ENCODE measurements around the gene TAF4. TPM values are rescaled to one million over a fixed set of nuclear protein-coding genes. Genes with fewer than 3 reads are reported as not detected.

TAF4 gene
- total and polyA plus RNA-seq, 2 of the 13 experiments (the other 11 are each of a cell fraction or from before 2014, with no cell fraction given): 5.9 to 12.0 TPM

DNA sequence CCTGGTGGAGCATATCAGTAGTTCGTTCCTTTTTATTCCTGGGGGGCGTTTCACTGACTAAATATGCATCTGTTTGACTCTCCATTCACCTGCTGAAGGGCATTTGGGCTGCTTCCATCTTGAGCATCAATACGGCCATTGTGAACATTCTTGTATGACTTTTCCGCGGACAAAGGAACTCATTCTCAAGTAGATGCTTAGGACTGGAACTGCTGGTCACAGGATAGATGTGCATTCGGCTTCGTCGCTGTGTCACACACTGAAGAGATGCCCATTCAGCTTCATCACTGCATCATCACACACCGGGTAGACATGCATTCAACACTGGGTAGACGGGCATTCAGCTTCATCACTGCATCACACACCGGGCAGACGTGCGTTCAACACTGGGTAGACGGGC lies 95.3 kb downstream of the TAF4 start:
- H3K9ac ChIP-seq (ENCODE audit: insufficient read depth, low read depth, low read length): no peak overlapping the region
- 94% methylated on average over 14 of the region's 14 CpGs for WGBS (ENCODE audit: low lambda C conversion rate)
- no peak for DNase-seq (ENCODE audit: low spot score)
- TF ChIP-seq IRX3 (CRISPR knock-in tag; IDR thresholded peaks at IDR 0.05; ENCODE audit: borderline replicate concordance, low read depth): no peak
- TF ChIP-seq KDM5A (IDR thresholded peaks at IDR 0.05; ENCODE audit: borderline replicate concordance, low read length): no peak
- TF ChIP-seq ETV5 (CRISPR knock-in tag; IDR thresholded peaks at IDR 0.05; ENCODE audit: borderline replicate concordance): no peak
- TF ChIP-seq STAG1 (CRISPR knock-in tag; IDR thresholded peaks at IDR 0.05): no peak
- TF ChIP-seq MTA1 (CRISPR knock-in tag; IDR thresholded peaks at IDR 0.05; ENCODE audit: borderline replicate concordance): no peak
- TF ChIP-seq ZNF749 (CRISPR knock-in tag; IDR thresholded peaks at IDR 0.05; ENCODE audit: borderline replicate concordance): no peak
- TF ChIP-seq GPBP1L1 (CRISPR knock-in tag; IDR thresholded peaks at IDR 0.05): no peak
- TF ChIP-seq, protein P1, sequence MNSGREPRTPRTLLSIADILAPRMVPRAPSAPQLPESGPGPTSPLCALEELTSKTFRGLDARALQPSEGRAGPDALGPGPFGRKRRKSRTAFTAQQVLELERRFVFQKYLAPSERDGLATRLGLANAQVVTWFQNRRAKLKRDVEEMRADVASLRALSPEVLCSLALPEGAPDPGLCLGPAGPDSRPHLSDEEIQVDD (CRISPR knock-in tag; IDR thresholded peaks at IDR 0.05; ENCODE audit: borderline replicate concordance): no peak
- TF ChIP-seq MAX (IDR thresholded peaks at IDR 0.05): no peak
- TF ChIP-seq ZNF343 (CRISPR knock-in tag; IDR thresholded peaks at IDR 0.05): no peak
- TF ChIP-seq TP53 (CRISPR knock-in tag; conservative IDR thresholded peaks at IDR 0.05): no peak
- TF ChIP-seq SP4 (CRISPR knock-in tag; IDR thresholded peaks at IDR 0.05): no peak
- TF ChIP-seq, protein P2, sequence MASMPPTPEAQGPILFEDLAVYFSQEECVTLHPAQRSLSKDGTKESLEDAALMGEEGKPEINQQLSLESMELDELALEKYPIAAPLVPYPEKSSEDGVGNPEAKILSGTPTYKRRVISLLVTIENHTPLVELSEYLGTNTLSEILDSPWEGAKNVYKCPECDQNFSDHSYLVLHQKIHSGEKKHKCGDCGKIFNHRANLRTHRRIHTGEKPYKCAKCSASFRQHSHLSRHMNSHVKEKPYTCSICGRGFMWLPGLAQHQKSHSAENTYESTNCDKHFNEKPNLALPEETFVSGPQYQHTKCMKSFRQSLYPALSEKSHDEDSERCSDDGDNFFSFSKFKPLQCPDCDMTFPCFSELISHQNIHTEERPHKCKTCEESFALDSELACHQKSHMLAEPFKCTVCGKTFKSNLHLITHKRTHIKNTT (CRISPR knock-in tag; IDR thresholded peaks at IDR 0.05): no peak
- TF ChIP-seq ZSCAN31 (CRISPR knock-in tag; IDR thresholded peaks at IDR 0.05; ENCODE audit: low read depth): no peak
- BruUV-seq (replicated peaks): no TSS peak
- no peaks in the 10 kb centered on the region for H3K9me3 ChIP-seq (ENCODE audit: low read length)
- no peaks in the 10 kb centered on the region for H3K79me2 ChIP-seq (ENCODE audit: insufficient read depth, low read length)
- H3K4me3 ChIP-seq (replicated peaks in 1 of 3; ENCODE audit: insufficient read depth in 1 of 3, low read depth in 2 of 3, low read length in 3 of 3): no peak overlapping the region
- H3K4me2 ChIP-seq (ENCODE audit: low read depth, low read length): no peak overlapping the region
- H3K4me1 ChIP-seq (ENCODE audit: insufficient read depth, low read length): peaks cover 15% of the 10 kb centered on the region
- intact Hi-C loops (cut with micrococcal nuclease; ENCODE audit: unreplicated experiment): no loop called here
- in situ Hi-C loops (cut with HindIII; ENCODE audit: extremely low pct_ligation_motif_present, low pct_unique_long_range_greater_than_20kb): no loop called here
- POLR2A ChIA-PET: no interaction called here
- peaks cover 23 to 33% of the 10 kb centered on the region in 2 experiments; a peak in 4 of 5 replicates for H3K36me3 ChIP-seq (replicated peaks in 1 of 2; ENCODE audit: control insufficient read depth in 1 of 2, insufficient read depth in 2 of 2, low read length in 2 of 2)
- FAIRE-seq: no peak
- no peaks in the 10 kb centered on the region; a peak in 1 of 5 replicates for H3K27me3 ChIP-seq (ENCODE audit: control insufficient read depth in 1 of 2, insufficient read depth in 2 of 2, low read length in 2 of 2)
- CTCF ChIA-PET (ENCODE audit: low intra/inter-chr PET ratio, low total read pairs): no interaction called here
- no peak overlapping the region for H3K27ac ChIP-seq (ENCODE audit: extremely low read length, insufficient read depth, low read length)
- no peaks in the 10 kb centered on the region for H4K20me1 ChIP-seq (ENCODE audit: insufficient read depth, low read length)
- ATAC-seq: no peak
- H2AFZ ChIP-seq (ENCODE audit: low read length): no peak overlapping the region

Measured in HepG2 (cell line).